K562 (cell line): Measurements from ENCODE around the gene PPARD. TPM values are rescaled to one million over a fixed set of nuclear protein-coding genes. Genes with fewer than 3 reads are reported as not detected.

ENCODE experiments used
- microRNA-seq: library from miRNA; unstranded; fragments of <30 nt; microRNA quantifications from one replicate; pipeline ENCODE4, GENCODE V29; 2018; ENCODE audit warnings: borderline microRNAs expressed
- polyA plus RNA-seq, 8 experiments: library from polyadenylated mRNA; depleted of rRNA in 4 of 8; stranded (reverse) in 5 of 8; unstranded in 3 of 8; fragments of >200 nt; fragmentation: Nextera tagmentation in 2 of 8; fragmentation: Illumina TruSeq in 1 of 8; extraction: Ambion mirVana in 2 of 8; extraction: Trizol in 1 of 8; gene quantifications; 2 replicates each; pipeline versions ENCODE4 v1.2.1 to v1.2.3, GENCODE V29; 2011 to 2014; ENCODE audit warnings: inconsistent platforms in 1 of 8, missing spikeins in 1 of 8
- small RNA-seq: library from RNA; depleted of rRNA; stranded (forward); fragments of <200 nt; gene quantifications from one replicate; pipeline ENCODE3, GENCODE V24; 2014
- total RNA-seq, 7 experiments: library from RNA; depleted of rRNA in 6 of 7; stranded (reverse); fragments of >200 nt in 6 of 7; fragmentation: Illumina TruSeq in 2 of 7; extraction: Trizol in 2 of 7; gene quantifications; 2 replicates each; pipeline versions ENCODE4 v1.2.1 to v1.2.3, GENCODE V29; 2011 to 2021; ENCODE audit warnings: low replicate concordance in 1 of 7

PPARD gene
- total and polyA plus RNA-seq, 9 of the 15 experiments (the other 6 are each of a cell fraction or from before 2014, with no cell fraction given): 0.14 to 13.2 (median 3.8) TPM

Small RNAs within 50 kb of the gene (microRNA-seq; reads per million reads assigned to microRNA genes)
- gene MIR7111: not detected

Small RNAs within 50 kb of the gene (small RNA-seq; reads per million reads assigned to genes)
- 0.26 reads per million for gene MIR7111

Other genes with a start within 250 kb of the PPARD start
Only the 7 nearest of the 8 such genes appear.
- gene SCUBE3, start 128.6 kb upstream of the PPARD start, total RNA-seq (2014; rRNA removed): not detected in 2 replicates
- gene SCUBE3, start 128.6 kb upstream of the PPARD start, total RNA-seq (2014; rRNA removed; fragmentation: Illumina TruSeq; extraction: Trizol): not detected in 2 replicates
- gene SCUBE3, start 128.6 kb upstream of the PPARD start, total RNA-seq (2015; rRNA removed; fragmentation: Illumina TruSeq; extraction: Trizol): not detected in 2 replicates
- 0.02 TPM in 1 of 2 replicates, not detected in the other for gene SCUBE3, start 128.6 kb upstream of the PPARD start, total RNA-seq (2021)
- gene SCUBE3, start 128.6 kb upstream of the PPARD start, polyA plus RNA-seq (2011; rRNA removed): not detected in 2 replicates
- not detected in 2 replicates for gene SCUBE3, start 128.6 kb upstream of the PPARD start, polyA plus RNA-seq (2014; fragmentation: Illumina TruSeq; extraction: Trizol)
- under 1 TPM; 0.01 to 0.11 TPM for gene SCUBE3, start 128.6 kb upstream of the PPARD start, polyA plus RNA-seq (2014; fragmentation: Nextera tagmentation; extraction: Ambion mirVana)
- gene SCUBE3, start 128.6 kb upstream of the PPARD start, polyA plus RNA-seq (2014; rRNA removed): not detected in 2 replicates
- gene ZNF76, start 82.8 kb upstream of the PPARD start, total RNA-seq (2014; rRNA removed): 10.7 and 13.1 TPM in 2 replicates
- gene ZNF76, start 82.8 kb upstream of the PPARD start, total RNA-seq (2014; rRNA removed; fragmentation: Illumina TruSeq; extraction: Trizol): 3.9 and 4.4 TPM in 2 replicates
- gene ZNF76, start 82.8 kb upstream of the PPARD start, total RNA-seq (2015; rRNA removed; fragmentation: Illumina TruSeq; extraction: Trizol): 4.3 and 5.0 TPM in 2 replicates
- gene ZNF76, start 82.8 kb upstream of the PPARD start, total RNA-seq (2021): 13.1 and 16.0 TPM in 2 replicates
- 14.9 and 26.5 TPM in 2 replicates for gene ZNF76, start 82.8 kb upstream of the PPARD start, polyA plus RNA-seq (2011; rRNA removed)
- gene ZNF76, start 82.8 kb upstream of the PPARD start, polyA plus RNA-seq (2014; fragmentation: Illumina TruSeq; extraction: Trizol): 10.9 and 16.1 TPM in 2 replicates
- gene ZNF76, start 82.8 kb upstream of the PPARD start, polyA plus RNA-seq (2014; fragmentation: Nextera tagmentation; extraction: Ambion mirVana): 1 to 10 TPM; 1.2 to 1.3 TPM
- gene ZNF76, start 82.8 kb upstream of the PPARD start, polyA plus RNA-seq (2014; rRNA removed): 16.9 and 17.8 TPM in 2 replicates
- 42.0 and 43.4 TPM in 2 replicates for gene DEF6, start 44.7 kb upstream of the PPARD start, total RNA-seq (2014; rRNA removed)
- 10.0 and 13.5 TPM in 2 replicates for gene DEF6, start 44.7 kb upstream of the PPARD start, total RNA-seq (2014; rRNA removed; fragmentation: Illumina TruSeq; extraction: Trizol)
- 22.7 and 24.5 TPM in 2 replicates for gene DEF6, start 44.7 kb upstream of the PPARD start, total RNA-seq (2015; rRNA removed; fragmentation: Illumina TruSeq; extraction: Trizol)
- 30.9 and 37.8 TPM in 2 replicates for gene DEF6, start 44.7 kb upstream of the PPARD start, total RNA-seq (2021)
- gene DEF6, start 44.7 kb upstream of the PPARD start, polyA plus RNA-seq (2011; rRNA removed): 27.5 and 42.7 TPM in 2 replicates
- gene DEF6, start 44.7 kb upstream of the PPARD start, polyA plus RNA-seq (2014; fragmentation: Illumina TruSeq; extraction: Trizol): 15.9 and 22.0 TPM in 2 replicates
- 1 to 10 TPM; 1.3 to 1.4 TPM for gene DEF6, start 44.7 kb upstream of the PPARD start, polyA plus RNA-seq (2014; fragmentation: Nextera tagmentation; extraction: Ambion mirVana)
- 44.6 and 45.7 TPM in 2 replicates for gene DEF6, start 44.7 kb upstream of the PPARD start, polyA plus RNA-seq (2014; rRNA removed)
- 26.7 and 30.2 TPM in 2 replicates for gene FANCE, start 109.8 kb downstream of the PPARD start, total RNA-seq (2014; rRNA removed)
- gene FANCE, start 109.8 kb downstream of the PPARD start, total RNA-seq (2014; rRNA removed; fragmentation: Illumina TruSeq; extraction: Trizol): 16.1 and 16.8 TPM in 2 replicates
- 14.5 and 14.8 TPM in 2 replicates for gene FANCE, start 109.8 kb downstream of the PPARD start, total RNA-seq (2015; rRNA removed; fragmentation: Illumina TruSeq; extraction: Trizol)
- 23.7 and 26.1 TPM in 2 replicates for gene FANCE, start 109.8 kb downstream of the PPARD start, total RNA-seq (2021)
- gene FANCE, start 109.8 kb downstream of the PPARD start, polyA plus RNA-seq (2011; rRNA removed): 17.0 and 20.4 TPM in 2 replicates
- 17.3 and 18.3 TPM in 2 replicates for gene FANCE, start 109.8 kb downstream of the PPARD start, polyA plus RNA-seq (2014; fragmentation: Illumina TruSeq; extraction: Trizol)
- 1 to 10 TPM; 5.7 to 5.9 TPM for gene FANCE, start 109.8 kb downstream of the PPARD start, polyA plus RNA-seq (2014; fragmentation: Nextera tagmentation; extraction: Ambion mirVana)
- gene FANCE, start 109.8 kb downstream of the PPARD start, polyA plus RNA-seq (2014; rRNA removed): 17.2 and 20.4 TPM in 2 replicates
- 2,223 and 2,318 TPM in 2 replicates for gene RPL10A, start 125.8 kb downstream of the PPARD start, total RNA-seq (2014; rRNA removed)
- 1,978 and 2,020 TPM in 2 replicates for gene RPL10A, start 125.8 kb downstream of the PPARD start, total RNA-seq (2014; rRNA removed; fragmentation: Illumina TruSeq; extraction: Trizol)
- 1,939 and 1,940 TPM in 2 replicates for gene RPL10A, start 125.8 kb downstream of the PPARD start, total RNA-seq (2015; rRNA removed; fragmentation: Illumina TruSeq; extraction: Trizol)
- 1,856 and 1,978 TPM in 2 replicates for gene RPL10A, start 125.8 kb downstream of the PPARD start, total RNA-seq (2021)
- gene RPL10A, start 125.8 kb downstream of the PPARD start, polyA plus RNA-seq (2011; rRNA removed): 3,124 and 3,130 TPM in 2 replicates
- gene RPL10A, start 125.8 kb downstream of the PPARD start, polyA plus RNA-seq (2014; fragmentation: Illumina TruSeq; extraction: Trizol): 2,585 and 3,193 TPM in 2 replicates
- 1,000 to 10,000 TPM; 1,589 to 2,116 TPM for gene RPL10A, start 125.8 kb downstream of the PPARD start, polyA plus RNA-seq (2014; fragmentation: Nextera tagmentation; extraction: Ambion mirVana)
- gene RPL10A, start 125.8 kb downstream of the PPARD start, polyA plus RNA-seq (2014; rRNA removed): 2,844 and 3,237 TPM in 2 replicates
- 4.9 and 5.8 TPM in 2 replicates for gene TEAD3, start 154.5 kb downstream of the PPARD start, total RNA-seq (2014; rRNA removed)
- 2.4 and 3.1 TPM in 2 replicates for gene TEAD3, start 154.5 kb downstream of the PPARD start, total RNA-seq (2014; rRNA removed; fragmentation: Illumina TruSeq; extraction: Trizol)
- gene TEAD3, start 154.5 kb downstream of the PPARD start, total RNA-seq (2015; rRNA removed; fragmentation: Illumina TruSeq; extraction: Trizol): 3.0 and 3.3 TPM in 2 replicates
- gene TEAD3, start 154.5 kb downstream of the PPARD start, total RNA-seq (2021): 12.6 and 13.2 TPM in 2 replicates
- 3.3 and 7.0 TPM in 2 replicates for gene TEAD3, start 154.5 kb downstream of the PPARD start, polyA plus RNA-seq (2011; rRNA removed)
- 11.1 and 13.6 TPM in 2 replicates for gene TEAD3, start 154.5 kb downstream of the PPARD start, polyA plus RNA-seq (2014; fragmentation: Illumina TruSeq; extraction: Trizol)
- gene TEAD3, start 154.5 kb downstream of the PPARD start, polyA plus RNA-seq (2014; fragmentation: Nextera tagmentation; extraction: Ambion mirVana): under 1 TPM; 0.63 to 0.92 TPM
- gene TEAD3, start 154.5 kb downstream of the PPARD start, polyA plus RNA-seq (2014; rRNA removed): 6.7 and 8.2 TPM in 2 replicates
- 0.16 TPM in 1 of 2 replicates, not detected in the other for gene TULP1, start 170.3 kb downstream of the PPARD start, total RNA-seq (2014; rRNA removed)
- not detected in 2 replicates for gene TULP1, start 170.3 kb downstream of the PPARD start, total RNA-seq (2014; rRNA removed; fragmentation: Illumina TruSeq; extraction: Trizol)
- gene TULP1, start 170.3 kb downstream of the PPARD start, total RNA-seq (2015; rRNA removed; fragmentation: Illumina TruSeq; extraction: Trizol): not detected in 2 replicates
- gene TULP1, start 170.3 kb downstream of the PPARD start, total RNA-seq (2021): 0.09 TPM in 2 replicates
- 0.05 TPM in 1 of 2 replicates, not detected in the other for gene TULP1, start 170.3 kb downstream of the PPARD start, polyA plus RNA-seq (2011; rRNA removed)
- gene TULP1, start 170.3 kb downstream of the PPARD start, polyA plus RNA-seq (2014; fragmentation: Illumina TruSeq; extraction: Trizol): 0.10 TPM in 1 of 2 replicates, not detected in the other
- gene TULP1, start 170.3 kb downstream of the PPARD start, polyA plus RNA-seq (2014; fragmentation: Nextera tagmentation; extraction: Ambion mirVana): under 1 TPM in 1 of 2 experiments, not detected in 1; 0.06 TPM
- gene TULP1, start 170.3 kb downstream of the PPARD start, polyA plus RNA-seq (2014; rRNA removed): 0.17 TPM in 1 of 2 replicates, not detected in the other